Mucosa of descending colon (tissue), 3 donors: ENCODE data around the gene SDCBP2. TPM values are rescaled to one million over a fixed set of nuclear protein-coding genes. Genes with fewer than 3 reads are reported as not detected.
A peak's percentile ranks its signal among the peaks of the same experiment; 100 is the strongest.

Experiments used
- ATAC-seq: fragments of 200-7000 bp; cut with Tn5 transposase; one replicate; pipeline ENCODE4 v1.9.1; 2020; ENCODE audit warnings: mild to moderate bottlenecking, moderate library complexity
- DNase-seq, 3 donors: peaks; one replicate each; pipeline ENCODE4 v3.0.0-alpha.2; 2020
- H3K36me3 ChIP-seq: fragments of 200-600 bp; one replicate; pipeline ENCODE4 v1.8.0; 2021; ENCODE audit warnings: low read depth, mild to moderate bottlenecking
- H3K4me1 ChIP-seq: fragments of 200-600 bp; one replicate; pipeline ENCODE4 v1.8.0; 2021; ENCODE audit warnings: low read depth, mild to moderate bottlenecking
- H3K4me3 ChIP-seq: fragments of 200-600 bp; one replicate; pipeline ENCODE4 v1.8.0; 2021; ENCODE audit warnings: mild to moderate bottlenecking
- H3K9me3 ChIP-seq: fragments of 200-600 bp; one replicate; pipeline ENCODE4 v1.8.0; 2021; ENCODE audit warnings: mild to moderate bottlenecking
- CTCF ChIP-seq: fragments of 200-600 bp; IDR thresholded peaks from one replicate; pipeline ENCODE4 v1.8.0; 2022; ENCODE audit warnings: antibody characterized with exemption, mild to moderate bottlenecking
- intact Hi-C, 2 donors: fragments of 100-400 bp; cut with DNase I in 1 of 2; cut with micrococcal nuclease in 1 of 2; formaldehyde crosslinking; loops; one replicate each; pipeline versions ENCODE4 v1.11.0 to v1.11.1; 2022; cut with DNase I, micrococcal nuclease
- total RNA-seq, 3 donors: library from RNA; stranded (reverse); fragmentation: NEBNext Ultra II Directional in 2 of 3; extraction: Animal tissue kit (Norgen Biotek cat#: 25700) in 2 of 3; gene quantifications; one replicate each; pipeline versions ENCODE4 v1.2.1 to v1.2.4, GENCODE V29; 2021 to 2023
- donor health status: DM: no; HTN: no; CAD: no; lungs with moderate emphysema.
- donor health status: DM: no; HTN: no; CAD: no.
- donor health status: DM: no; HTN: yes; CAD: no.

The SDCBP2 gene
- total RNA-seq, 3 donors from 2014 or later: 165 to 447 (median 320) TPM

- H3K9me3 ChIP-seq: no peaks in the 10 kb centered on the region
- no peaks in the 10 kb centered on the region for H3K36me3 ChIP-seq
- intact Hi-C loops: no loop called here
- ATAC-seq (no peak), DNase-seq (no peak)
- TF ChIP-seq CTCF: no peak
- H3K4me3 ChIP-seq: no peak overlapping the region
- no peaks in the 10 kb centered on the region for H3K4me1 ChIP-seq
Measured at GRCh38 chr20:1300083-1300840, 28.7 kb downstream of the SDCBP2 start.

GRCh38 chr20:1299522-1299921 lies 29.4 kb downstream of the SDCBP2 start:
- no peak overlapping the region for H3K4me3 ChIP-seq
- H3K9me3 ChIP-seq: no peaks in the 10 kb centered on the region
- intact Hi-C loops: no loop called here
- no peaks in the 10 kb centered on the region for H3K36me3 ChIP-seq
- TF ChIP-seq CTCF: no peak
- DNase-seq (peak in 2 of 3 donors; percentile 36 to 59), ATAC-seq (peak; percentile 75)
- H3K4me1 ChIP-seq: no peaks in the 10 kb centered on the region

GRCh38 chr20:1298888-1299511 lies 29.9 kb downstream of the SDCBP2 start:
- H3K4me1 ChIP-seq: no peaks in the 10 kb centered on the region
- ATAC-seq: no peak
- H3K36me3 ChIP-seq: no peaks in the 10 kb centered on the region
- no peak for DNase-seq
- H3K9me3 ChIP-seq: no peaks in the 10 kb centered on the region
- no peak for TF ChIP-seq CTCF
- H3K4me3 ChIP-seq: no peak overlapping the region
- intact Hi-C loops: no loop called here

- TF ChIP-seq CTCF: no peak
- ATAC-seq (no peak), DNase-seq (no peak)
- Histone ChIP-seq H3K36me3 (no peaks in the 10 kb centered on the region), H3K4me3 (no peak overlapping the region), H3K9me3 (no peaks in the 10 kb centered on the region), H3K4me1 (no peaks in the 10 kb centered on the region)
- intact Hi-C loops: no loop called here
Measured at GRCh38 chr20:1298166-1298565, 30.8 kb downstream of the SDCBP2 start.

- H3K4me3 ChIP-seq: no peak overlapping the region
- H3K4me1 ChIP-seq: no peaks in the 10 kb centered on the region
- DNase-seq (no peak), ATAC-seq (no peak)
- no peak for TF ChIP-seq CTCF
- no peaks in the 10 kb centered on the region for H3K9me3 ChIP-seq
- no peaks in the 10 kb centered on the region for H3K36me3 ChIP-seq
- intact Hi-C loops: no loop called here
Measured at GRCh38 chr20:1297486-1297885, 31.5 kb downstream of the SDCBP2 start.
